ENCODE data around the gene LAMC1.
A peak's percentile ranks its signal among the peaks of the same experiment; 100 is the strongest.

LAMC1 gene

GRCh38 chr1:183152180-183152579 lies 129.0 kb downstream of the LAMC1 start:
- no peak for DNase-seq

- no peak for DNase-seq
Observed at GRCh38 chr1:183155939-183156338, 132.7 kb downstream of the LAMC1 start.

DNA sequence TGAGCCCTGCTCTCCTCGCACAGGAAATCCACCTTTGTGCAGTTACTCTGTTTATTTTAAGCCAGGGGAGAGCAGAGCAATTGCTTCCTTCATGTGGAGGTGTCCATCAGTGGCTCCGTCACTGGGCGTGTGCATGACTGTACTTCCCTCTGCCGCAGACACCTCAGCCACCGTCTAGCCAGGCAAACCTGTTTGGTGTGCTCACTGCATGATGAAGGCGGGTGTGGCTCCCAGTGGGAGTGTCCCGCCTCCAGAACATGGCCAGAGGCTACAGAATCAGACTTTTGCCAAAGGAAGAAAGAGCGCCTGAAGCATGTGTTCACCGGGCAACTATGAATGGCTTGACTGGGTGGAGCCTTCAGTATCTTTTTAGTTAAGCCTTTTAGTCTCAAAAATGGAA lies 136.7 kb downstream of the LAMC1 start:
- no peak for DNase-seq

DNA sequence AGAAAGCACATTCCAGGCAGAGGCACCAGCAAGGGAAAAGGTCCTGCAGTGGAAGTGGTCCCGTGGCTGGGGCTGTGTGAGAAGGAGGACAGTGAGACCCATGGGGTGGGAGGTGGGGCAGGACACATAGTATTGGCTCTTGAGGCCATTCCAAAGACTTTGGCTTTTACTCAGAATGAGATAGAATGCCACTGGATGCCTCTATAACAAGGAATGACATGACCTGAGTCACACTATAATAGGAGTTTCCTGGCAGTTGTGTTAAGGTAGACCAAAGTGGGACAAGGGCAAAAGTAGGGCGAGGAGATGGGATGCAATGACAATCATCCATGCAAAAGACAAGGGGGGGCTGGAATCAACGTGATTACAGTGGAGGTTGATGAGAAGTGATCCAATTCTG lies 138.2 kb downstream of the LAMC1 start:
- DNase-seq: no peak

- DNase-seq: no peak
Observed at GRCh38 chr1:183163316-183163715, 140.1 kb downstream of the LAMC1 start.

- DNase-seq: no peak
Observed at GRCh38 chr1:183164340-183164739, 141.1 kb downstream of the LAMC1 start.

DNA sequence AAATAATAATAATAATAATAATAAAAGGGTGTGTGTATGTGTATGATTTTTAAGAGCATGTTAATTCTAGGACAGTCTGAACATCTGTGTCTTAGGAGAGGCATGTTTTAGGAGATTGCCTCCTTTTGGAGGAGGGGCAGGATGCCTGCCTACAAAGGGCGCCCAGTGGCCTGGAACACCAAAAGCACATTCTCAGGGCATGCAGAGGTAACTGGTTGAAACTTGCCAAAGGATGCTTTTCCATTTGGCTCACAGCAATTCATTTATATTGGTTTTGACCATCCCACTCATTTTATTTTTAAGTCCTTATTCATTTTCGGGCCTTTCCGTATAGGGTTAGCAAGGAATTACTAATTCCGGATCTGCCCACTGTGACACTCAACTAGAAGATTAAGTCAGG lies 141.7 kb downstream of the LAMC1 start:
- no peak for DNase-seq

DNA sequence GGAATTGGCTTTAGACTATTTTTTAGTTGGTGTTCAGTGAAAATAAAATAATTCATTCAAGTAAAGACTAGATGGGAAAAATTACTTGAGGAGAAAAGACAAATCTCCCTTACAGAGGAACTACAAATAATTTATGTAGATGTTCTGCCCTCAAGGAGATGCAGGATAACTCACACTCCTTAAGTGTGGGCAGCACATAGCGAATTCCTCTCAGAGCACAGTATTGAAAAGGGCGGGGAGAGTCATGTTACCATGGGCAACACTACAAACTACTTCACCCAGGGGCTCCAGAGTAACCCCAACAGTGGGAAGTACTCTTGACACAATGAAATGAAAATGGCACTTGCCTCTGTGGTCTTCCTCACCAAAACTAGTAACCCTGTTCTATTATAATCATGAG lies 142.2 kb downstream of the LAMC1 start:
- no peak for DNase-seq

- DNase-seq: no peak
Observed at GRCh38 chr1:183166454-183166853, 143.2 kb downstream of the LAMC1 start.

- no peak for DNase-seq
Observed at GRCh38 chr1:183167676-183168075, 144.5 kb downstream of the LAMC1 start.

DNA sequence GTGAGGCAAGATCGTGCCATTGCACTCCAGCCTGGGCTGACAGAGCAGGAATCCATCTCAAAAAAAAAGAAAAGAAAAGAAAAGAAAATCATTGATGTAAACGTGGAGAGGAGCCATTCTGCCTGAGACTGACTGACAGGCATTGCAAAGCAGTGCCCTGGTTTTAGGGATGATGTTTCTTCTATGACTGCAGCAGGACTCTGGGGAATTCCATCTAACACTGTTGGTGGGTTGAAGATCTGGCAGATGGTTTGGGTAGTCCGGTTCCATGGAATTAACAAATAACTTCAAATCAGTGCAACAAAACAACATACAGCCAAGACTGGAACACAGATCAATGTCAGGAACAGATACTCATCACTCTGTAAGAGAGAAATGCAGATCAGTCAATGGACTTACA lies 145.1 kb downstream of the LAMC1 start:
- DNase-seq: no peak

- DNase-seq: no peak
Observed at GRCh38 chr1:183173828-183174227, 150.6 kb downstream of the LAMC1 start.

DNA sequence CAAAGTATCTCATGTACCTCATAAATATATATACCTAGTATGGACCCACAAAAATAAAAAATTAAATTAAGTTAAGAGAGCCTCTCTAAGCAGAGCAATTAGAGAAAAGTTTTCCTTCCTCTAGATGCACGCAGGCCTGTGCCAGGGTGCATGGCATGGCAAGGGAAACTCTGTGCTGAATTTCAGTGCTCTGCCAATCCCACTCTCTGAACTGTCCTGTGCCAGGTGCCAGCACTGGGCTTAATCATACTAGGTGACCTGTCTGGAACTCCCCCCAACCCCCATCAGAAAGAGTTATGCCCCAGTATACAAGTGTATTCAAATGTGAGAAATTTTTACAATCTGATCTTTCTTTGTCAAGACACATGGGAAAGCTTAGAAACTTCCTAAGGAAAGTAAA lies 152.4 kb downstream of the LAMC1 start:
- DNase-seq: no peak

GRCh38 chr1:183178545-183178944 lies 155.3 kb downstream of the LAMC1 start:
- DNase-seq: no peak

- no peak for DNase-seq
Observed at GRCh38 chr1:183179033-183179432, 155.8 kb downstream of the LAMC1 start.

DNA sequence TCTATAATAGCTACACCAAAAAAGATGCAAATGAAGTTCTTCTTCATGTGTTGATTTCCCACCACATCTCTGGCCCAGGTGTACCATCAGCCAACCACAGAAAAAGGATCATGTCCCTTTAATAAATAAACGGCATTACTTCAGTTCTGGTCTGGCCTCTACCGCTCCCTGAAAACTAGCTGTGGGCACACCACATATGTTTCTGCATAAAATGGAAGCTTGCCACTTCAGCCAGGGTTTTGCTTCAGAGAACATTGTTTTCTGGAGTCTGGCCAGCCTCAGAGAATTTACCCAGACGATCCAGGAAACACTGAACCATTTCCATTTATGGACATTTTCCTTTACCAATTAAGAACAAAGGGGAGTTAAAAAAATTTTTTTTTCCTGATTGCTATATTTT lies 157.0 kb downstream of the LAMC1 start:
- no peak for DNase-seq

GRCh38 chr1:183180634-183181056 lies 157.4 kb downstream of the LAMC1 start:
- DNase-seq: peak; percentile 19

GRCh38 chr1:183185941-183186490 lies 162.8 kb downstream of the LAMC1 start, which contains the start of gene LAMC2:
Gene LAMC2 (plus strand): TSS chr1:183186264. CDS start chr1:183186353, 89 bp downstream.
- DNase-seq: no peak

- no peak for DNase-seq
Observed at GRCh38 chr1:183186841-183187240, 163.6 kb downstream of the LAMC1 start.

DNA sequence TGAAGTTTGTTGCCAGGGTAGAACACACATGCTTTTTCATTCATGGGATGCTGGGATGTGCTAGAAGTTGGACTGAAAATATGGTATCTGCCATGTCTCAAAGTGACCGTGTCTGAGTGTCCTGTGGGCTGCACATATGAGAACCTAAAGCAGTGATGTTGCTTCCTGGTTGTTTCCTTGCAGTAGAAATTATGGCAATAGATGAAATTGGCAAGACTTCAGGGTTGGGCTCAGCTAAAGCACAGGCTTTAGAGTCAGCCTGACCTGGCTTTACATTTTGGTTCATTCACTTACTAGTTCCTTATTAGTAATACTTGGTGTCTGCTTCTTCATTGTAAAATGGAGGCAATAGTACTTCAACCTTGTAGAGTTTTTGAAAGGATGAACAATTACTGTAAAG lies 165.0 kb downstream of the LAMC1 start:
- DNase-seq: no peak

DNA sequence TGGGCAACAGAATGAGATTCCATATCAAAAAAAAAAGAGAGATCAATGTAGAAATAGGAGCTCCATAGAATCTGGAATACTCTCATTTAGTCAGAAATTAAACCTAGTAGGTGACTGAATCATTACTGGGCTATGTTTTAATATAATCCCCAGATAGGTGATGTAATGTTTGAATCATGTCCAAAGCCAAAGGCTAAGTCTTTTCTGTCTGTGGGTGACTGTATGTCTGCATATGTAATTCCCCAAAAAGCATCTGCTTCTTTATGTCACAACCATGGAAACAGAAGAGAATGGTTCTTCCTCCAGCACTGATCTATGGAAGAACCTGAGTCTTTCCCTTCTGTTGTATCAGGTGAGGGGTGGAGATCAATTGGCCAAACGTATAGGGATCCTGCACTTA lies 168.6 kb downstream of the LAMC1 start:
- DNase-seq: no peak

DNA sequence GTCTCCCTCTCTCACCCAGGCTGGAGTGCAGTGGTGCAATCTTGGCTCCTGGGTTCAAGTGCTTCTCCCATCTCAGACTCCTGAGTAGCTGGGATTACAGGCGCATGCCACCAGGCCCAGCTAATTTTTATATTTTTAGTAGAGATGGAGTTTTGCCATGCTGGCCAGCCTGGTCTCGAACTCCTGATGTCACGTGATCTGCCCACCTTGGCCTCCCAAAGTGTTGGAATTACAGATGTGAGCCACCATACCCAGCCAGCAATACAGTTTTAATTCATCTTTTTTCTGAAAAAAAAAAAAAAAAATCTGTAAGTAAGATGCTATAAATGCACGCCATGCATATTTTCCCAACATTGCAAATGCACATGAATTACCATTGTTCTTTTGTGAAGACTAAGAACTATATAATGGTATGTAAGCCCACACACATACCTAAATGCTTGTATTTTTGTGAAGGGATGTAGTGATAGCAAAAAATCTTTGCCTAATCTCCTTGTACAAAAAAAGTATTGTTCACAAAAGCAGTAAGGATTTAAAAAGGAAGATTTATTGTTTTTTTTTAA lies 170.8 kb downstream of the LAMC1 start:
- DNase-seq: no peak

- peak; percentile 64 for DNase-seq
Observed at GRCh38 chr1:183194527-183195141, 171.4 kb downstream of the LAMC1 start.

DNA sequence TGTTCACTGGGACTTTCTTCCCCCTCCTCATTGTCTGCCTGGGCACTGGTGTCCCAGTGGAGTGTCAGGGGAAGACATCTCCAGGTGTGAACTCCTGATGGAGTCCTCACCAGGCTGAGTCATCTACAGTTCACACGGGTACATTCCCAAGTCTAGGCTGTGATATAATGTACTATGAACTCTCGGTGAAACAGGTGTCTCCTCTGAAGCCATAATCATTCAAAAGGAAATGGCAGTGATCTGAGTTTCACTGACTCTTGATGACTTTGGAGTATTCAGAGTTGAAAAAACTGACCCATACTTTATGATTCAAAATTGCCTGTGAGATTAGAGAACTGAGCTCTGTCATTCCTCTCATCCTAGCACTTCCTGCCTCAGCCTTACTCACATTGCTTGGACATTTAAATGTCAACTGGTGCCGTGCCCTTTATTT lies 171.9 kb downstream of the LAMC1 start:
- DNase-seq: no peak
